IPS-15b (cell line): ENCODE measurements around the gene RPS28.

Source experiments
- H3K27me3 ChIP-seq: one replicate; pipeline ENCODE4 v1.6.1; 2013; ENCODE audit warnings: low read length; ENCODE audit not compliant: control insufficient read depth, insufficient read depth
- H3K36me3 ChIP-seq: one replicate; pipeline ENCODE4 v1.6.1; 2013; ENCODE audit warnings: low read length; ENCODE audit not compliant: control insufficient read depth, insufficient read depth
- H3K4me1 ChIP-seq: one replicate; pipeline ENCODE4 v1.6.1; 2013; ENCODE audit warnings: mild to moderate bottlenecking, low read length; ENCODE audit not compliant: control insufficient read depth, insufficient read depth
- H3K4me3 ChIP-seq: one replicate; pipeline ENCODE4 v1.5.1; 2013; ENCODE audit warnings: low read depth, low read length
- H3K9ac ChIP-seq: one replicate; pipeline ENCODE4 v1.6.1; 2013; ENCODE audit warnings: low read depth, mild to moderate bottlenecking, low read length
- H3K9me3 ChIP-seq: one replicate; pipeline ENCODE4 v1.6.1; 2013; ENCODE audit warnings: mild to moderate bottlenecking, low read length; ENCODE audit not compliant: control insufficient read depth, insufficient read depth

RPS28 gene

DNA sequence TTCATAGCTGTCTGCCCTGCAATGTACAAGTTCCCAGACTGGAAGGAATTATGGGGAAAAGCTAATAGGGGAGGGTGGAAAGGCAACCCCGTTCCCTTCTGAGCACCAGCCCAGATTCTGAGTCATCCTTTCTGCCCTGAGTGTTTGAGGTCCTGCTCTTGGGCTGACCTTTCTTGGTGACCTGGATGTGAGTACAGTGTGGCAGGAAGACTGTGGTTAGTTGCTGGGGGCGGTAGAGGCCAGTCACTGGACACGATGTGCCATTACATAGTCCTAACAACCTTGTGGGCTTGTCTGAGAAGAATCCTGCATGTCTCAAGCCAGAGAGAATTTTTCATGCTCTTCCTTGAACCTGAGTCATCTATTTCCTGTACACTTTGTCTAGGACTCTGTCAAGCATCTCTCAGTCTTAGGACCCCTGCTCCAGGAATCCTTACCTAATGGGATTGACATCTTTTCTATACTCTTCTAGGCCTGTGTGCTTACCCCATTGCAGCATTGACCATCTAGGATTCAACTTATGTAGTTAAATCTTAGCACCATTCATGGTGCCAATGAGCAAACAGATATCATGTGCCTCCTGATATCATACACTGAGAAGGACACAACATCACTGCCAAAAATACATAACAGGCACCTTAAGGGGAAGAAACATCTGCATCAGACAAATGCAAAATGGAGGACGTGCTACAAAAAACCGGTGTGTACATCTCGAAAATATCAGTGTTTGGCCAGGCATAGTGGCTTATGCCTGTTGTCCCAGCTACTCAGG lies 34.5 kb downstream of the RPS28 start:
- peaks cover 3% of the 10 kb centered on the region for H3K4me1 ChIP-seq
- no peaks in the 10 kb centered on the region for H3K9me3 ChIP-seq
- no peaks in the 10 kb centered on the region for H3K36me3 ChIP-seq
- H3K9ac ChIP-seq: no peak overlapping the region
- H3K27me3 ChIP-seq: no peaks in the 10 kb centered on the region
- H3K4me3 ChIP-seq: no peak overlapping the region

DNA sequence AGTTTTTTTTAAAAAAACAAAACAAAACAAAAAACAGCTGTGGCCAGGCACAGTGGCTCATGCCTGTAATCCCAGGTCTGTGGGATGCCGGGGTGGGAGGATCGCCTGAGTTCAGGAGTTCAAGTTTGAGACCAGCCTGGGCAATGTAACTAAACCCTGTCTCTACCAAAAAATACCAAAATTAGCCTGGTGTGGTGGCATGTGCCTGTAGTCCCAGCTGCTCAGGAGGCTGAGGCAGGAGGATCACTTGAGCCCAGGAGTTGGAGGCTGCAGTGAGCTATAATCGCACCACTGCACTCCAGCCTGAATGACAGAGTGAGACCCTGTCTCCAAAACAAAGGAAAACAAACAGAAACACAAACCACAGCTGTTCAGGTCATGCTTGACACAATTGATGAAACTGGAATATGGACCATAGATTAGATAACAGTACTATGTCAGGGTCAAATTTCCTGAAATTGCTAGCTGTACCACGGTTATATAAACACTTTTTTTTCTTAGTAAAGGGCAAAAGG lies 35.8 kb downstream of the RPS28 start:
- H3K27me3 ChIP-seq: peaks cover under 1% of the 10 kb centered on the region
- no peaks in the 10 kb centered on the region for H3K9me3 ChIP-seq
- H3K4me3 ChIP-seq: no peak overlapping the region
- H3K4me1 ChIP-seq: peaks cover 3% of the 10 kb centered on the region
- H3K9ac ChIP-seq: no peak overlapping the region
- H3K36me3 ChIP-seq: no peaks in the 10 kb centered on the region

- Histone ChIP-seq H3K4me3 (no peak overlapping the region), H3K9me3 (no peaks in the 10 kb centered on the region), H3K27me3 (peaks cover 5% of the 10 kb centered on the region), H3K36me3 (no peaks in the 10 kb centered on the region), H3K9ac (no peak overlapping the region), H3K4me1 (no peaks in the 10 kb centered on the region)
These were observed 37.7 kb downstream of the RPS28 start for GRCh38 chr19:8358948-8359347.

DNA sequence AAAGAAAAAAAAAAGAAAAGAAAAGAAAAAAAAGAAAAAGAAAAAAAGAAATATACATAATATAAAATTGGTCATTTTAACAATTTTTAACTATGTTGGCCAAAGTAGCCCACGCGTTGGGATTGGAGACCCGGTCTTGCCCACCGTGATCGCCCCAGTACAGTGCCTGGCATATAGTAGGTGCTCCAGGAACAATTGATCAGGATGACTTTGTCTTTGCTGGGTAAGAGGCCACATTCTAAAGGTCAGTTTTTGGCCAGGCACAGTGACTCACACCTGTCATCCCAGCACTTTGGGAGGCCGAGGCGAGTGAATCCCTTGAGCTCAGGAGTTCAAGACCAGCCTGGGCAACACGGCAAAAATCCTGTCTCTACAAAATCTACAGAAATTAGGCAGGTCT lies 38.9 kb downstream of the RPS28 start:
- no peak overlapping the region for H3K4me3 ChIP-seq
- no peaks in the 10 kb centered on the region for H3K36me3 ChIP-seq
- H3K27me3 ChIP-seq: peaks cover 5% of the 10 kb centered on the region
- H3K4me1 ChIP-seq: no peaks in the 10 kb centered on the region
- H3K9me3 ChIP-seq: no peaks in the 10 kb centered on the region
- no peak overlapping the region for H3K9ac ChIP-seq

DNA sequence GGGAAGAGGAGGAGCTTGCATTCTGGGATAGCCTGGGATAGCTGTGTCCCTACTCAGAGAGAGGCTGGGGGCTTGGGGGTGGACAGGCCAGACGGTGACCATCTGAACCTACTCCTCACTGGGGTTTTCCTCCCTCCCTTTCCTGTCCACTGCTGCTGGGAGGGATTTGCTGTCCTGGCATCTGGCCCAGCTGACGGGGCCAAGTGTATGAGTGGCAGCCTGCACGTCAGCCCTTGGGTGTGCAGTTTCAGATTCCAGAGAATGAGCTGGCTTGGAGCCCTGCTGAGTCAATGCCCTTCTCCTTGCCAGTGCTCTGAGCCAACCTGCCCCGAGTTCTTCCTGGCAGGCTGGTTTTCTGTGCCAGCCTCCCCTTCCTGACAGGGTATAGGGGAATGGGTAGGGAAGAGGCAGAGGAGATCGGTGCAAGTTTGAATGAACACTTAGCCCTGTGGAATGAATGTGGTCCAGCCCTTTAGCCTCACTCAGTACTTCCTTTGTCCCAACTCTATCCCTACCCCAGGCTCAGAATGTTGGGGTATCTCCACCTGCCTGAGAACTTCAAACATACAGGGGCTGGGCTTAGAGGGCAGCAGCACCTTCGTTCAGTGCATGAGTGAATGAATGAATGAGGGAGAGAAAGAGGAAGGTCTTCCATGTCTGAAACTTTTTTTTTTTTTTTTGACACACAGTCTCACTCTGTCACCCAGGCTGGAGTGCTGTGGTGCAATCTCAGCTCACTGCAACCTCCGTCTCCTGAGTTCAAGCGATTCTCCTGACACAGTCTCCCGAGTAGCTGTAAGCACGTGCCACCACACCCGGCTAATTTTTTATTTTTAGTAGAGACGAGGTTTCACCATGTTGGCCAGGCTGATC lies 40.9 kb downstream of the RPS28 start:
- Histone ChIP-seq H3K9ac (no peak overlapping the region), H3K36me3 (no peaks in the 10 kb centered on the region), H3K4me1 (peaks cover 3% of the 10 kb centered on the region), H3K27me3 (peaks cover 9% of the 10 kb centered on the region), H3K9me3 (no peaks in the 10 kb centered on the region), H3K4me3 (no peak overlapping the region)

- Histone ChIP-seq H3K27me3 (peaks cover 9% of the 10 kb centered on the region), H3K9me3 (no peaks in the 10 kb centered on the region), H3K9ac (peak within 1 kb of the TSS; percentile 37), H3K4me3 (peak within 1 kb of the TSS; percentile 75), H3K4me1 (peaks cover 3% of the 10 kb centered on the region), H3K36me3 (no peaks in the 10 kb centered on the region)
These were observed 42.8 kb downstream of the RPS28 start, which contains the start of gene ANGPTL4 for GRCh38 chr19:8363803-8364771. ANGPTL4 (plus strand) TSS chr19:8364155; CDS start chr19:8364322, 167 bp downstream.

DNA sequence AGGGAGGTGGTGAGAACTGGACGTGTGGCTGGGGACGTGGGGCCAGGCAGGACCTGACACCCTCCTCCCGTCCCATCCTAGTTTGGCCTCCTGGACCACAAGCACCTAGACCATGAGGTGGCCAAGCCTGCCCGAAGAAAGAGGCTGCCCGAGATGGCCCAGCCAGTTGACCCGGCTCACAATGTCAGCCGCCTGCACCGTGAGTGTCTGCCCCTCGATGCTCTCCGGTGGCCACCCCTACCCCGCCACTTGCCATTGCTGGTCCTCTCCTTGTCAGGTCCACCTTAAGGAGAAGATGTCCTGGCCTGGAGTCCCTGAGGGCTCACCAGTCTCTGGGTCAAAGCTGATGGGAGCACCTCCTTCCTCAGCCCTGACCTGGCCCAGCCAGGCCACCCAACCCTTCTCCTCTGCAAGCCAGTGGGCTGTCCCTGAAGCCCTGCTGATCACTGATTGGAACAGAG lies 44.9 kb downstream of the RPS28 start:
- Histone ChIP-seq H3K9me3 (no peaks in the 10 kb centered on the region), H3K27me3 (peaks cover 9% of the 10 kb centered on the region), H3K4me1 (peaks cover 3% of the 10 kb centered on the region), H3K36me3 (peaks cover 5% of the 10 kb centered on the region), H3K4me3 (no peak overlapping the region), H3K9ac (no peak overlapping the region)

- Histone ChIP-seq H3K36me3 (peaks cover 6% of the 10 kb centered on the region), H3K4me3 (peak overlapping the region; percentile 58), H3K27me3 (peaks cover 9% of the 10 kb centered on the region), H3K9ac (peak overlapping the region; percentile 65), H3K4me1 (peaks cover 3% of the 10 kb centered on the region), H3K9me3 (no peaks in the 10 kb centered on the region)
These were observed 45.6 kb downstream of the RPS28 start for GRCh38 chr19:8366961-8367326.

- H3K4me1 ChIP-seq: peaks cover 3% of the 10 kb centered on the region
- peaks cover 6% of the 10 kb centered on the region for H3K36me3 ChIP-seq
- peak overlapping the region; percentile 65 for H3K9ac ChIP-seq
- H3K4me3 ChIP-seq: peak overlapping the region; percentile 58
- no peaks in the 10 kb centered on the region for H3K9me3 ChIP-seq
- peaks cover 5% of the 10 kb centered on the region for H3K27me3 ChIP-seq
These were observed 46.2 kb downstream of the RPS28 start for GRCh38 chr19:8367327-8368001.

- no peak overlapping the region for H3K9ac ChIP-seq
- H3K4me3 ChIP-seq: no peak overlapping the region
- no peaks in the 10 kb centered on the region for H3K9me3 ChIP-seq
- peaks cover 14% of the 10 kb centered on the region for H3K36me3 ChIP-seq
- H3K4me1 ChIP-seq: peaks cover 3% of the 10 kb centered on the region
- peaks cover 4% of the 10 kb centered on the region for H3K27me3 ChIP-seq
These were observed 49.1 kb downstream of the RPS28 start for GRCh38 chr19:8370176-8371010.
